HG03565 (cell line): ENCODE results near the gene KLHL40.

ENCODE experiments used
- ATAC-seq: cut with Tn5 transposase; IDR thresholded peaks from one replicate; pipeline ENCODE4 v1.9.1; 2021; ENCODE audit warnings: mild to moderate bottlenecking, moderate library complexity; ENCODE audit not compliant: unreplicated experiment

KLHL40 gene

DNA sequence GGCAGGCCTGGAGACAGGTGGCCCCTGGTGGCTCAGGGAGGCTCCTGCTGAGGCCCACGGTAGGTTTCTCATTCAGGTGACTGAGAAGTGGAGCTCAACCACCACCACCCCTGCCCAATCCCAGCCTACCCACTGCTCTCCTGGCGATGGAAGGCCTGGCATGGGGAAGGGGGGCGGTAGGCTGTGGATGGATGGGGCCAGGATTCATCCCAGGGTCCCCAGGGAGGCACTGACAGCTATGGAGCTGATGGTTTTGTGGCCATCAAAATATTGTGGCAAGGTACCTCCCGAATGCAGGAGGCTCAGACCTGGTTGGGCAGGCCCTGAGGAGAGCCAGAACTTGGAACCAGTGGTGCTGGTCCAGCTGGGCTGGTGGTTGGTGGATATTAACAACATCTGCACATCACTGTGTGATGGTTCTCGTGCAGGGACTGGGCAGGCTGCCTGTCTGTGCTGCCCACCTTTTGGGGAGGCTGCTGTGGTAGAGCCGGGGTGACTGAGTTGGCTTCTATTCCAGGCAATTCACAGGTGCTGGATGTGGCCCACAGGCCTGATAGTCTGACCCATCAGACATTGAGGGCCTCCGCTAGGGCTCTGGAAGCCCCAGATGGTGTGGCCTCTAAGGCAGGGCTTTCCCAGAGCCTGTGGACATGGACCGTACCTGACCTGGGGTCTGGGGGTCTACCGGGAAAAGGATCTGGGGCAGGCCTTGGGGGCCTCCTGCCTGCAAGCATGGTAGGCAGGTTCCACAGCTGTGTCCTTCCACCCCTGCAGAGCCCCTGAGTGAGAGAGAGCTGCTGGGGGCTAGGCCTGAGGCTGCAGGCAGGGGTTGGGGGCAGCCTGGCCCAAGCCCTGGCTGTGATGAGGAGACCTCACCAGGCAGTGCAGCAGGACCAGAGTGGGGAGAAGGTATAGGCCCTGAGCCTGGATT, 28.4 kb upstream of the KLHL40 start:
- no peak for ATAC-seq

DNA sequence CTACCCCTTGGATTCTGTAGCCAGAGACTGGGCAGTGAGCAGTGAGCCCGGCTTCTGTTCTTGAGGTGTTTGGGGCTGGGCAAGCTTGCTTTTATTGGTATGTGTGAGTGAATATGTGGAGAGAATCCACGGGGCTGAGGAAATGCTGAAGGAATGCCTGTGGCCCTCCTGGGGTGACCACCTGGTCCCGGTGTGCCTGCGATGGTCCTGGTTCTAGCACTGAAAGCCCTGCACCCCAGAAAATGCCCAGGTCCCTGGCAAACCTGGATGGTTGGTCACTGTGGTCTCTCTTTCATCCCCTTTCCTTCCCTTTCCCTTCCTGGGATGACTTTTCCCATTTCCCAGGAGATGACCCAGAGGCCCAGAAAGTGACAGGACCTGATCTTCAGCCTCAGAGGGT, 27.7 kb upstream of the KLHL40 start:
- no peak for ATAC-seq

DNA sequence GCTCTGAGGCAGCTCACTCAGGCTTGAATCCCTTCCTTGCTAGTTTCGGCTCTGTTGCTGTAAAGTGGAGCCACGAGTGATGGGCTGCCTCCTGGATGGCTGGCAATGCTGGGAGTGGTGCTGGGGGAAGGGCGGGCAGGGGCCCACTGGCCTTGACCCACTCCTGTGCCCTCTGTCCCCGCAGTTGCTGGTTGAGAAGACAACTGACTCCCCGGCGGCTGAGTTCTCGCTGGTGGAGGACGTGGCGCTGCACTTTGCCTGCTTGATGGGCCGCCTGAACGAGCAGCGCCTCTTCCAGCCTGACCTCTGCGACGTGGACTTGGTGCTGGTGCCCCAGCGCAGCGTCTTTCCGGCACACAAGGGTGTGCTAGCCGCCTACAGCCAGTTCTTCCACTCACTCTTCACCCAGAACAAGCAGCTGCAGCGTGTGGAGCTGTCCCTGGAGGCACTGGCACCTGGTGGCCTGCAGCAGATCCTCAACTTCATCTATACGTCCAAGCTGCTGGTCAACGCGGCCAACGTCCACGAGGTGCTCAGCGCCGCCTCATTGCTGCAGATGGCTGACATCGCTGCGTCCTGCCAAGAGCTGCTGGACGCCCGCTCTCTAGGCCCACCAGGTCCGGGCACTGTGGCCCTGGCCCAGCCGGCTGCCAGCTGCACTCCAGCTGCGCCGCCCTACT, 27.1 kb upstream of the KLHL40 start:
- ATAC-seq, result no peak

DNA sequence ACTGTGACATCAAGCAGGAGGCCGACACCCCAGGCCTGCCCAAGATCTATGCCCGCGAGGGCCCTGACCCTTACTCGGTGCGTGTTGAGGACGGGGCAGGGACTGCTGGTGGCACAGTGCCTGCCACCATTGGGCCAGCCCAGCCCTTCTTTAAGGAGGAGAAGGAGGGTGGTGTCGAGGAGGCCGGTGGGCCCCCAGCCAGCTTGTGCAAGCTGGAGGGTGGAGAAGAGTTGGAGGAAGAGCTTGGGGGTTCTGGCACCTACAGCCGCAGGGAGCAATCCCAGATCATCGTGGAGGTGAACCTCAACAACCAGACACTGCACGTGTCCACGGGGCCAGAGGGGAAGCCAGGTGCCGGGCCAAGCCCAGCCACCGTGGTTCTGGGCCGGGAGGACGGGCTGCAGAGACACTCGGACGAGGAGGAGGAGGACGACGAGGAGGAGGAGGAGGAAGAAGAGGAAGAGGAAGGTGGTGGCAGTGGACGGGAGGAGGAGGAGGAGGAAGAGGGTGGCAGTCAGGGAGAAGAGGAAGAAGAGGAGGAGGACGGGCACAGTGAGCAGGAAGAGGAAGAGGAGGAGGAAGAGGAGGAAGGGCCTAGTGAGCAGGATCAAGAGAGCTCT, 26.5 kb upstream of the KLHL40 start:
- no peak for ATAC-seq

DNA sequence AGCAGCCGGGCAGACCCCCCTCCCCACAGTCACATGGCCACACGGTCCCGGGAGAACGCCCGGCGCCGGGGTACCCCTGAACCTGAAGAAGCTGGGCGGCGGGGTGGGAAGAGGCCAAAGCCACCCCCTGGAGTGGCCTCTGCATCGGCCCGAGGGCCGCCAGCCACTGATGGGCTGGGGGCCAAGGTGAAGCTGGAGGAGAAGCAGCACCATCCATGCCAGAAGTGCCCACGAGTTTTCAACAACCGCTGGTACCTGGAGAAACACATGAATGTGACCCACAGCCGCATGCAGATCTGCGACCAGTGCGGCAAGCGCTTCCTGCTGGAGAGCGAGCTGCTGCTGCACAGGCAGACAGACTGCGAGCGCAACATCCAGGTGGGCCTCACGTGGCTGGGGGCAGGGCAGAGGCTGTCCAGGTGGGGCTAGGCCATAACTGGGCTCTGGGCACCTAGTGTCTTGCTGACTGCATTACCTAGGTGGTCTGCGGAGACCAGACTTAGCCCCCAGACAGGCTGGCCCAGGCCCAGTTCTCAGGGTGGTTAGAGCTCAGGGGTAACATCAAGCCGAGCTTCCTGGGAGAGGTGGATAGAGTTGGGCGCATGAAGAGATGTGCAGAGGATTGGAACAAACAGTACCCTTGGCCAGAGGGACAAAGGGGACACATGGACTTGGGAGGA, 25.7 kb upstream of the KLHL40 start:
- no peak for ATAC-seq

DNA sequence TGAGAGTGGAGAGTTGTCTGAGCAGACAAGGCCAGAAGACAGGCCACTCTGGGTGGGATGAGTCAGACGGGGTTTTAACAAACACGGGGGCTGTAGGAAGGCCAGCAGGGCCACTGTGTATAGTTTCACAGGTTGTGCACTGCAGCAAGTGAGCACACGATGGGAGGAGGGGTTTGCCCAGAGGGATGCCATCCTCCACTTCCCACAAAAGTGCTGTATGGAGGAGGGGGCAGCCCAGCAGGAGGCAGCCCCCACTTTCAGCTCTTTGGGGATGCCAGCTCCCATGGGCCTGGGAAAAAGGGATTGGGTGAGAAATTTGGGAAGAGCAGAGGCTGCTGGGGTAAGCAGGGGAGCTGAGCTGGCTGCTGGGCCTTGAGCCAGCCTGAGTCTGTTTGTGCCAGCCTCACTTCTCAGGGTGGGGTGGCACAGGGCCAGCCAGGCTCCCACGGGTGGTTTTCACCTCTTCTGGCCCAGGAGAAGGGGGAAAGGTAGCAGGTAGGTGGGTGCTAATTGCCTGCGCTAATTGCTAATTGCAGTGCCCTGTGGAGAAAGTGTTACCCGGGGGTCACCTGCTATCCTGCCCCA, 25.1 kb upstream of the KLHL40 start:
- no peak for ATAC-seq

DNA sequence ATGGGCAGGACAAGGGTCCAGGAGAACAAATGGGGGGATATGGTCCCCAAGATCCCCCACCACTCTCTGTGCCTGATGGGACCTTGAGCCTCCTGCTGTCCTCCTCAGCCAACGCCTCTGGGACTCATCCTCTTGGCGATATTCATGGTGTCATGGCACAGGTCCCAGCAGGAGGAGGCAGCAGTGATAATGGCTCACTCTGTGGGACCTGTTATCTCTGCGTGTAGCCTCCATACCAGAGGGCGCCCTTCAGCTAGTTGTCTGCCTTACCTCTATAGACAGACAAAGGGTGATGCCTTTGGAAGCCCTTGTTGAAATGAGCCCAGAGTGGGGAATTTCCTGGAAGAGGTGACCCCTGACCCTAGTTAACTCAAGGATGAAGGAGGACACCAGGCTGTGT, 24.4 kb upstream of the KLHL40 start:
- no peak for ATAC-seq

DNA sequence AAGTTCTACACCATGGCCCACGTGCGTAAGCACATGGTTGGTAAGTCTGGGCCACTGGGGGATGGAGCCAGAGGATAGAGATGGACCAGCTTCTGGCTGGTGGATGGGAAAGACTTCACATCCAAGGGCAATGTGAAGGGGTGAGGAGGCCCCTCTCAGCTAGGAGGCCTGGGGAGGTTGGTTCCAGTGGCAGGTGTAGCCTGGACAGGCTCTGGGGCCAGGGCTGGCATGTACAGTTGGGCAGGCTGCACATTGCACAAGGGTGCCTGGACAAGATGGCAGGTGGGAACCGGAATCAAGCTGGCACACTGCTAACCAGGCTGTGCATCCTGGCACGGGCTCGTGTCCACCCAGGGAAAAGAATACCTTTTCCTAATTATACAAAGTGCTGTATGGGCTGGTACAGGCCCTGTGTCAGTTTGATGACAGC, 23.7 kb upstream of the KLHL40 start:
- no peak for ATAC-seq

DNA sequence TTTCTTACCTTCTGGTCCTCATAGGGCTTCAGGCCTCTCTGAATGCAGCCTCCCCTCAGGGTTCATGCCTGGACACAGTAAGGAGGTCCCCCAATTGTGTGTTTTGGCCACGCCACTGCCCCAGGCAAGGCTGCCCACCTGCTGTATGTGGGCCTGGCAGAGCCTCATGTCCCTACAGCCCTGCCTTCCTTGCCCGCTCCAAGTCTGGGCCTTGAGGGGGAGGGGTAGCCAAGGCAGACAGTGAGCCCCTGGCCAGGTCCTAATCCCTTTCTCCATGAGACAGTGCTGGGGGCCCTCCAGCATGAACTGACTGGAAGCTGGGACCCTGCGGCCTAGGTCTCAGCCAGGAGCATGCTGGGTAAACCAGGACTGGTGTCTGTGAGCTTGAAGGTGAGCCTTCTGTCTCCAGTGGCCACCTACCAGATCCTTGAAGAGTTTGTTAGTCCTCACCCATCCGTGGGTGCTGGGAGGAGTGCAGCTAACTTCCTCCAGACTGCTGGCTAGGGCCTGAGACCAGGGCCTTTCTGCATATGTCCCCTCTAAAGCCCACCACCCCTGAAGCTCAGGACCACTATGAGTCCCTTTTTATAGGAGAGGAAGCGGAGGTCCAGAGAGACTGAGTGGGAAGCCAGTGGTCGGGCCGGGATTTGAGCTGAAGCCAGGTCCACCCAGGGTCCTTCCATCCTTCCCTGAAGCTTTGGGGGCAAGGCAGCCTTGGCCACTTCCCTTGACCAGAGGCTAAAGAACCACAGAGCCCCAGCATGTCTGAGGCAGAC, 23.1 kb upstream of the KLHL40 start:
- no peak for ATAC-seq

DNA sequence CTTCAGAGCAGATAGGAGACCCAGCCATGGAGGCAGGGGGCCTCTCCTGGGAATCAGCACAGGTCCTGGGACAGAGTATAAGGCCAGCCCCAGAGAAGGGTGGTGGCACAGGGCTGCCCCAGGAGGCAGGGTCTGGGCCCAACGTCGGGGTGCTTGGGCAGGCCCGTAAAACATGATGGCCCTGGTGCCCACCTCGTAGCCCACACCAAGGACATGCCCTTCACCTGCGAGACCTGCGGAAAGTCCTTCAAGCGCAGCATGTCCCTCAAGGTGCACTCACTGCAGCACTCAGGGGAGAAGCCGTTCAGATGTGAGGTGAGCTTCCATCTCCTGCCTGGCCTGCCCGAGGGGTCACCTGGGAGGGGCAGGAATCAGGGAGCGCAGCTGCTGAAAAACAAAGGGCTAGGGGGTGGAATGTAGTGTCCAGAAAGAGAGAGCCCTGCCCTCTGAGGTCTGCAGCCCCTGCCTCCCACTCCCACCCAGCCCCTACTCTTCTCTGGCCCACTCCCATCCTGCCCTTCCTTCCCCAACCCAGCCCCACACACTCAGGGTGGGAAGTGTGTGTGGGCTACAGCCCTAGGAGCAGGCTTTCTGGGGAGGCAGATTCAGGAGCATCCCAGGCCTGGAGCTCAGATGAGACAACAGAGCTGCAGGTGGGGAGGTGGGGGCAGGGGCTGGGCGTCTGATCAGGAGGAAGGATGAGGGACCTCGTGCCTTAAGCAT, 22.4 kb upstream of the KLHL40 start:
- no peak for ATAC-seq

DNA sequence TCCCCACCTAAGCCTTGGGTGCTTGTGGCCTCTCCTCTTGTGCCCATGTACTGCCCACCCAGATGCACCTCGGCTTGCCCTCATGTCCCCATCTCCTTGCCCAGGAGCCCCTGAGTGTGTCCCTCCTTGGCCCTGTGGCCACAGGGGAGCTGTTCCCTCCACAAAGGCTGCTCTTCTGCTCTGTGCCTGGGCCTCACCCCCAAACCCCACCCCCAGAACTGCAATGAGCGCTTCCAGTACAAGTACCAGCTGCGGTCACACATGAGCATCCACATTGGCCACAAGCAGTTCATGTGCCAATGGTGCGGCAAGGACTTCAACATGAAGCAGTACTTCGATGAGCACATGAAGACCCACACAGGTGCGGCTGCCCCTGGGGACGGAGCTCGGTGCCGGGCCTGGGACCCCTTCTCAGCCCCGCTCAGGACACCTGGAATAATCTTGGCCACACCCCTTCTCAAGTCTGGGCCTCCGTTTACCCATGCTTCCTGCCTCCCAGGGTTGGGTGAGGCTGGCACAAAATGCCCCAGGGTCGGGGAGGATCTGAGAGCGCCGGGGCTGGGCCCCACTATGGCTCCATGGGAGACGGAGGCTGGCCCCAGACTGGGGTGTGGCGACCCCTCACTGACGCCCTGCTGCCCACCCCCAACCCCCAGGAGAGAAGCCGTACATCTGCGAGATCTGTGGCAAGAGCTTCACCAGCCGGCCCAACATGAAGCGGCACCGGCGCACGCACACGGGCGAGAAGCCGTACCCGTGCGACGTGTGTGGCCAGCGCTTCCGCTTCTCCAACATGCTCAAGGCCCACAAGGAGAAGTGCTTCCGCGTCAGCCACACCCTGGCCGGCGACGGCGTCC, 21.5 kb upstream of the KLHL40 start:
- ATAC-seq, result no peak

DNA sequence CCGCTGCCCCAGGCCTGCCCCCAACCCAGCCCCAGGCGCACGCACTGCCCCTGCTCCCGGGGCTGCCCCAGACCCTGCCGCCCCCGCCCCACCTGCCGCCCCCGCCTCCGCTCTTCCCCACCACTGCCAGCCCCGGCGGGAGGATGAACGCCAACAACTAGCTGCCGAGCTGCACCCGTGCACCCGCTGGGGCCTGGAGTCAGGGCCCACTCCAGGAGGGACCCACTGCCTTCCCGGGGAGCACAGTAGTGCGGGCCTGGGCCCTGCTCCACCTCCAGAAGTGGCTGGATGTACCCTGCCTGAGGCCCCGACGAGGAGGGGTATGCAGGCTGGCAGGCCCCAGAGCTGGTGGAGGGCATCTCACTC, 20.9 kb upstream of the KLHL40 start:
- ATAC-seq, result no peak

DNA sequence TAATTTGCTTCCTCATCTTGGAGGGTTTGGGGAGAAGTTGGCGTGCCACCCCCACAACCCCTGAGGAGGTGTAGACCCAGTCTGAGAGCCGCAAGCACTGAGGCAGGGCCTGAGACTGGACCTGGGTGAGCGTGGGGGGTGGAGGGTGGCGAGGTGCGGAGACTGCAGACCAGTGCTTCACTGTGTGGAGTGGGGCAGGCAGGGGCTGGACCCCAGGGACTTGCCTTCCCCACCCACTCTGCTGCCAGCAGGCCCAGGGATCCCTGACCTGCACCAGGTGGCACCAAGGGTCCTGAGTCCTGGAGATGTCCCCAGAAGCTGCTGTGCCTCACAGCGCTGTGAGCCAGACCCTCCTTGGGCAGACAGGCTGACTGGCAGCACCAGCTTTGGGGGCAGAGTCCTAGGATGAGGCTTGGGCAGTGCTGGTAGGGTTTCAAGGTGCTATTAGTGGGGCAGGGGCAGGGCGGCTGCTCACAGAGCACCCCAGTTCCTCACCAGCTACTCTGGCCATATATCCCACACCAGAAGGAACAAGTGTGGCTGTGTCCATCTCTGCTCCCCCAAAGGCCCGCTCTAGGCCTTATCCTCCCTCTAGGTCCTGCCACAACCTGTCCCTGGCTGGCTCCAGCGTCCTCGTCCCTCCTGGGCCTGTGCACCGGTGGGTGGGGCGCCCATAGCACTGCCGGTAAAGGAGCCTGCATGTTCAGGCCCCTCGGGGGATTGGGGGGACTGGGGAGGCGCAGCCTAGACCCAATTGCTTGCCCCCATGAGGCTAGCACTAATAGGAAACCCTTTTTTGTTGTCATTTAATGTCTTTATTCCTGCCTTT, 20.1 kb upstream of the KLHL40 start:
- ATAC-seq, result no peak

DNA sequence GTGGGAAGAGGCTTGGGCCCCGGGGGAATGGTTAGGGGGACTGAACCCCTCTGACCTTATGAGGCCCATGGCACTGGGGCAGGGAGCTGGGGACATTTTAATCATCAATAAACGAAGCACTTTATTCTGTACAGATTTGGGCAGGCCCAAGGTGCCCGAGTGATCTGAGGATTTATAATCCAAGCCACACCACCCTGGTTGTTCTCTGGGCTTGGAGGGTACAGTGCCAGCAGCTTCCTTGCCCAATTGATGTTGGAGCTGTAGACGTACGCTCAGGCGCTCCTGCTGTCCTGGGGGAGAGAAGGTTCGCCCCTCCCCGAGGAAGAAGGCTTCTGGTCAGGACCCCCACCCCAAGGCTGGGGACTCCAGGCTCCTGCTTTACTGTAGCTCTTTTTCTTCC, 19.3 kb upstream of the KLHL40 start:
- no peak for ATAC-seq

DNA sequence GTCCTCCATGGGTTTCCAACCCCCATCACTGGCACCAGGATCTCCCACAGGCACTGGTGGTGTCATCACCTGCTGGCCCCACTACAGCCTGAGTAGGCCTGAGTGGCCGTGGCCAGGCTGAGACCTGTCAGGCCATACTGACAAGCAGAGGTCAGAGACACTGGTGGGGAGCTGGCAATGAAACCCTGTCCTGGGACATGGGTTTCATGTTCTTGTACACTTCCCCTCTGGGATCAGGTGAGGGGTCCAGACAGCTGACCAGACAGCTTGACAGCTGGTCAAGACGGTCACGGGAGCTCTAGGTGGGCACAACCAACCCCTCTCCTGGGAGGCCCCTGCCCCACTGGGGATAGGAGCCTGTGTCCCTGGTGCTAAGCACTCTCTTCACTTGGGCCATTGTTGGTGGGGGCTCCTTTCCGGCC, 18.7 kb upstream of the KLHL40 start:
- no peak for ATAC-seq

DNA sequence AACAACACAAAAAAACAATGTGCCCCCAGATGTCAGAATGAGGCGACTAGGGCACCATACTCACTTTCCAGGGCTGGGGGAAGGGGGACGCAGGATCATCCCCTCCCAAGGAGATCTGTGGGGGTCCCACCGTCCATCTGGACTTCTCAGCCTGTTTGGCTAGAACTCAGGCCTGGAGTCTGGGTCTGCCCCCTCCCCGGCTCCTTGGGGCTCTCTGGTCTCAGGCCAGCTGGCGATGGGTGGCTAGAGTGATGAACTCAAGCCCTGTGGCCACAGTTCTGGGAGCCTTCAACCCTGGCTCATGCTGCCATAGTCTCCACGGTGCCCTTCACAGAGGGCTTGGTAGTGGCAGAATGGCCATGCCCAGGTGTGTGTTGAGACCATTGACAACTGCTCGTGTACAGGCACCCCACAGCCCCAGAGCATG, 18.2 kb upstream of the KLHL40 start:
- ATAC-seq, result no peak

DNA sequence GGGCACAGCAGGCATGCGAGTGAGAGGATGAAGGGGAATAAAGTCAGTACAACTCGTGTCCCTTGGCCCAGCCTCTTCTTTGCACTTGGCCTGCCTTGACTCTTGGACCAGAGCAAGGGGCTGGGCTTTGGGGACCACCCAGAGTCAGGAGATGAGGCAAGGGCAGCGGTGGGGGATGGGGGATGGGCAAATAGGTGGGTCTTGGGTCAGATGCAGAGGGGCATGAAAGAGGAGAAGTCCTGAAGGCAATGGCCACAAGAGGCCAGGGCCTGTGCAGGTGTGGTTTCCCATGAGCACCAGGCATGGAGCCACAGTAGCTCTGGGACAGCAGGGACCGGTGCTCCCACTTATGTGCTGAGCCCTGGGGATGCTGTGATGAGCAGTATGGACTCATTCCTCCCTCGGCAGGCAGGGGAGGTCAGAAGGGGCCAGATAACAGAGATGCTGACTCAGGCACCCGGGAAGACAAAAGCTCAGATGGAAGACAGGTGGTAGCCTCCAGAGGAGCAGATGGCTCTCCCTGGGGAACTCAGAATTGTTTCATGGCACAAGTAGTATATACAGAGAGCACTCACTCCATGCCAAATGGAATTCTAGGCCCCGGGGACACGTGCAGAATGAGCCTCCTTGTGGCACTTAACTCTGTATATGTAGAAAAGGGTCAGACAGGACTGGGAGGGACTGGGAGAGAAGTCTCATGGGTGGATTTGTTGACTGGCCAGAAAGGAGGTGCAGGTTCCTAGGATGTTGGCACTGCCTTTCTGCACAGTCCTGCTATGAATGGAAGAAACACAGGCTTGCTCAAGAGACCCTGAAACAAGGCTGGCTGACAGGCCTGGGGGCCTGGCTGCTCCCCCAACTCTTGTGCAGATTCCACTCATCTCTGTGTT, 17.6 kb upstream of the KLHL40 start:
- ATAC-seq, result no peak
